T-helper 22 cell (primary cell): ENCODE results near the gene TEF.
A peak's percentile ranks its signal among the peaks of the same experiment; 100 is the strongest.
"Not testable (repeated sequence)": the region's sequence is repeated elsewhere in the genome, so short reads cannot be mapped to it uniquely, and the experiment has no call there.

Experiments used
- DNase-seq: peaks from one replicate; pipeline ENCODE4 v3.0.0-alpha.2; 2020; ENCODE audit warnings: low read depth

TEF gene

GRCh38 chr22:41425660-41426365, 44.1 kb downstream of the TEF start:
- DNase-seq: no peak

- DNase-seq: no peak
Observed at GRCh38 chr22:41429232-41429950, 47.6 kb downstream of the TEF start.

GRCh38 chr22:41429951-41430332, 48.2 kb downstream of the TEF start:
- no peak for DNase-seq

- no peak for DNase-seq
Observed at GRCh38 chr22:41431656-41432055, 49.9 kb downstream of the TEF start.

GRCh38 chr22:41433480-41433879, 51.7 kb downstream of the TEF start:
- not testable (repeated sequence) for DNase-seq

- not testable (repeated sequence) for DNase-seq
Observed at GRCh38 chr22:41434361-41435003, 52.7 kb downstream of the TEF start.

- DNase-seq: no peak
Observed at GRCh38 chr22:41435560-41435959, 53.8 kb downstream of the TEF start.

- no peak for DNase-seq
Observed at GRCh38 chr22:41436322-41437113, 54.8 kb downstream of the TEF start.

- no peak for DNase-seq
Observed at GRCh38 chr22:41437198-41437597, 55.5 kb downstream of the TEF start.

- not testable (repeated sequence) for DNase-seq
Observed at GRCh38 chr22:41440511-41440910, 58.8 kb downstream of the TEF start.

GRCh38 chr22:41442240-41442792, 60.6 kb downstream of the TEF start:
- DNase-seq: no peak

GRCh38 chr22:41444360-41445128, 62.8 kb downstream of the TEF start:
- peak; percentile 78 for DNase-seq

GRCh38 chr22:41445129-41446056, 63.7 kb downstream of the TEF start:
- no peak for DNase-seq

GRCh38 chr22:41446057-41446501, 64.3 kb downstream of the TEF start:
- no peak for DNase-seq

GRCh38 chr22:41446639-41447434, 65.1 kb downstream of the TEF start, which contains the start of gene TOB2:
TOB2 (minus strand) TSS chr22:41446801; CDS start chr22:41437345, 9,456 bp downstream.
- peak; percentile 88 for DNase-seq

- DNase-seq: peak; percentile 57
Observed at GRCh38 chr22:41447435-41448188, 65.9 kb downstream of the TEF start.

GRCh38 chr22:41448189-41448808, 66.6 kb downstream of the TEF start:
- peak; percentile 87 for DNase-seq
